ENCODE data around the gene DNAJC7. TPM values are rescaled to one million over a fixed set of nuclear protein-coding genes. Genes with fewer than 3 reads are reported as not detected.

The DNAJC7 gene
- total RNA-seq, 3 donors from 2014 or later (not counting 1 experiment from before 2014, with no cell fraction given): 123 to 159 (median 149) TPM

DNA sequence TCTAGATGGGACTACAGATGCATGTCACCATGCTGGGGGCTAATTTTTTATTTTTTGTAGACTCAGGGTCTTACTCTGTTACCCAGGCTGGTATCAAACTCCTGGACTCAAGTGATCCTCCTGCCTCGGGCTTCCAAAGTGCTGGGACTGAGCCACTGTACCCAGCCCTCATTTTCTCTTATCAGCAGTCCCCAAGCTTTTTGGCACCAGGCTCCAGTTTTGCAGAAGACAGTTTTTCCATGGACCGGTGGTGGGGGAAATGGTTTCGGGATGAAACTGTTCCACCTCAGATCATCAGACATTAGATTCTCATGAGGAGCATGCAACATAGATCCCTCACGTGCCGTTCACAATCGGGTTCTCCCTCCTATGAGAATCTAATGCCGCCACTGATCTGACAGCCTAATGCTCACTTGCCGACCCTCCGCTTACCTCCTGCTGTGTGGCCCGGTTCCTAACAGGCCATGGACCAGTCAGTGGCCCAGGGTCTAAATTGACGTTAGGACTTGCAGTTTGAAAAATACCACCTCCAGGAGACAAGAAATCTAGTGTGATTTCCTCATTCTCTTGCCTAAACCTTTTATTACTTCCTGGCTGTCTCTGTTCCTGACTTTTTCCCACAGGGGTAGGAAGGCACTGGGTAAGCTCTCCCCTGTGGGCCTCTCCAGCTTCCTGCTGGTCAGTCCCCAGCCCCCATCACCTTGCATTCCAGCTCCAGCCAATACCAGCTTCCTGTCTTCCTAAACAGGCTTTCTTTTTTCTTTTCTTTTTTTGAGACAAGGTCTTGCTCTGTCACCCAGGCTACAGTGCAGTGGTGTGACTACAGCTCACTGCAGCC is 60.0 kb downstream of the DNAJC7 start:
- H3K27ac Mint-ChIP-seq: no peak overlapping the region
- no peaks in the 10 kb centered on the region for H3K4me1 ChIP-seq (ENCODE audit: control insufficient read depth, insufficient read depth, low read length)
- ATAC-seq: no peak

DNA sequence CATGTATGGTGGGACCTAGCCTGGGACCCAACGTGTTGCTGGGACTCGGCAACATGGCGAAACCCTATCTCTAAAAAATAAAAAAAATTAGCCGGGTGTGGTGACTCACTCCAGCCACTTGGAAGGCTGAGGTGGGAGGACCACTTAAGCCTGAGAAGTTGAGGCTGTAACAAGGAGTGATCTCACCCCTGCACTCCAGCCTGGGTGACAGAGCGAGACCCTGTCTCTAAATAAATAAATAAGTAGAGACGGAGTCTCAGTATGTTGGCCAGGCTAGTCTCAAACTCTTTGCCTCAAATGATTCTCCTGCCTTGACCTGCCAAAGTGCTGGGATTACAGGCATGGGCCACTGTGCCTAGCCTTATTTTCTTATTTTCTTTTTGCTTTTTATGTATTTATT is 60.7 kb downstream of the DNAJC7 start:
- Mint-ChIP-seq H3K4me1 (no peaks in the 10 kb centered on the region), H3K36me3 (no peaks in the 10 kb centered on the region), H3K27ac (no peak overlapping the region), H3K27me3 (ENCODE audit: low read depth in 2 of 2) (no peaks in the 10 kb centered on the region), H3K4me3 (no peak overlapping the region), H3K9me3 (no peaks in the 10 kb centered on the region)
- TF ChIP-seq, protein P1, sequence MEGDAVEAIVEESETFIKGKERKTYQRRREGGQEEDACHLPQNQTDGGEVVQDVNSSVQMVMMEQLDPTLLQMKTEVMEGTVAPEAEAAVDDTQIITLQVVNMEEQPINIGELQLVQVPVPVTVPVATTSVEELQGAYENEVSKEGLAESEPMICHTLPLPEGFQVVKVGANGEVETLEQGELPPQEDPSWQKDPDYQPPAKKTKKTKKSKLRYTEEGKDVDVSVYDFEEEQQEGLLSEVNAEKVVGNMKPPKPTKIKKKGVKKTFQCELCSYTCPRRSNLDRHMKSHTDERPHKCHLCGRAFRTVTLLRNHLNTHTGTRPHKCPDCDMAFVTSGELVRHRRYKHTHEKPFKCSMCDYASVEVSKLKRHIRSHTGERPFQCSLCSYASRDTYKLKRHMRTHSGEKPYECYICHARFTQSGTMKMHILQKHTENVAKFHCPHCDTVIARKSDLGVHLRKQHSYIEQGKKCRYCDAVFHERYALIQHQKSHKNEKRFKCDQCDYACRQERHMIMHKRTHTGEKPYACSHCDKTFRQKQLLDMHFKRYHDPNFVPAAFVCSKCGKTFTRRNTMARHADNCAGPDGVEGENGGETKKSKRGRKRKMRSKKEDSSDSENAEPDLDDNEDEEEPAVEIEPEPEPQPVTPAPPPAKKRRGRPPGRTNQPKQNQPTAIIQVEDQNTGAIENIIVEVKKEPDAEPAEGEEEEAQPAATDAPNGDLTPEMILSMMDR (IDR thresholded peaks at IDR 0.05): no peak
- Histone ChIP-seq H3K27ac (ENCODE audit: low read length) (no peak overlapping the region), H3K27me3 (ENCODE audit: control insufficient read depth, insufficient read depth, low read length) (no peaks in the 10 kb centered on the region), H3K4me1 (ENCODE audit: control insufficient read depth, insufficient read depth, low read length) (no peaks in the 10 kb centered on the region), H3K4me3 (ENCODE audit: low read length) (no peak overlapping the region), H3K9me3 (ENCODE audit: control insufficient read depth, insufficient read depth, low read length) (no peaks in the 10 kb centered on the region), H3K36me3 (ENCODE audit: control insufficient read depth, insufficient read depth, low read length) (no peaks in the 10 kb centered on the region)
- intact Hi-C loops (cut with micrococcal nuclease): no loop called here
- no peak for DNase-seq
- ATAC-seq: no peak
- WGBS (ENCODE audit: insufficient coverage): 96% methylated on average over 5 of the region's 6 CpGs

More for the DNA sequence above, 60.0 kb downstream of the DNAJC7 start:
- no peak for DNase-seq
- no peak overlapping the region for H3K4me3 Mint-ChIP-seq
- H3K4me1 Mint-ChIP-seq: no peaks in the 10 kb centered on the region
- no peaks in the 10 kb centered on the region for H3K9me3 ChIP-seq (ENCODE audit: control insufficient read depth, insufficient read depth, low read length)
- no peaks in the 10 kb centered on the region for H3K36me3 Mint-ChIP-seq
- intact Hi-C loops (cut with micrococcal nuclease): no loop called here
- H3K9me3 Mint-ChIP-seq: no peaks in the 10 kb centered on the region
- H3K27ac ChIP-seq (ENCODE audit: low read length): no peak overlapping the region
- no peaks in the 10 kb centered on the region for H3K36me3 ChIP-seq (ENCODE audit: control insufficient read depth, insufficient read depth, low read length)
- no peak overlapping the region for H3K4me3 ChIP-seq (ENCODE audit: low read length)
- no peaks in the 10 kb centered on the region for H3K27me3 ChIP-seq (ENCODE audit: control insufficient read depth, insufficient read depth, low read length)
- WGBS (ENCODE audit: insufficient coverage): 71% methylated on average over 11 of the region's 11 CpGs
- H3K27me3 Mint-ChIP-seq (ENCODE audit: low read depth in 2 of 2): no peaks in the 10 kb centered on the region
- TF ChIP-seq, protein P1 (IDR thresholded peaks at IDR 0.05): no peak

DNA sequence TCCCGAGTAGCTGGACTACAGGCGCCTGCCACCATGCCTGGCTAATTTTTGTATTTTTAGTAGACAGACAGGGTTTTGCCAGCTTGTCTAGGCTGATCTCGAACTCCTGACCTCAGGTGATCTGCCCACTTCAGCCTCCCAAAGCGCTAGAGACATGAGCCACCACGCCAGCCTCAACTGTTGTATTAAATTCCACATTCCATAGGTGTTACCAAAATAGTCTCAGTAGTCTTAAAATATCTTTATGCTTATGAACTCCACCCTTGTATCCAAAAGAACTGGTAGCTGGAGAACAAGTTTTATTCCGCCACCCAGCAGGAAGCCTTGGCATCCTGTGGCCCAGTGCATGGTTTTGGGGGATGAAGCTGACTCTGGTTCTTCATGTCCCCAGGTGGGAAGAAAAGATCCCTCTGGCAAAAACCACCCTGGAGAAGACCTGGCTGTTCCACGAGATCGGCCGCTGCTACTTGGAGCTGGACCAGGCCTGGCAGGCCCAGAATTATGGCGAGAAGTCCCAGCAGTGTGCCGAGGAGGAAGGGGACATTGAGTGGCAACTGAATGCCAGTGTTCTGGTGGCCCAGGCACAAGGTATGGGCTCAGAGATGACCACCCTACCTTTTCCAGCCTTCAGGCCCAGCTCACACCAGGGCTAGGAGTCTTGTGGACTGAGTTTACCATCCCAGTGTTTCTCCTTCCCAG is 68.3 kb downstream of the DNAJC7 start:
- no peak overlapping the region for H3K4me3 ChIP-seq (ENCODE audit: low read length)
- H3K27me3 Mint-ChIP-seq (ENCODE audit: low read depth in 2 of 2): no peaks in the 10 kb centered on the region
- intact Hi-C loops (cut with micrococcal nuclease): no loop called here
- H3K4me1 ChIP-seq (ENCODE audit: control insufficient read depth, insufficient read depth, low read length): no peaks in the 10 kb centered on the region
- 87% methylated on average over 11 of the region's 11 CpGs for WGBS (ENCODE audit: insufficient coverage)
- H3K27me3 ChIP-seq (ENCODE audit: control insufficient read depth, insufficient read depth, low read length): no peaks in the 10 kb centered on the region
- no peaks in the 10 kb centered on the region for H3K36me3 ChIP-seq (ENCODE audit: control insufficient read depth, insufficient read depth, low read length)
- no peaks in the 10 kb centered on the region for H3K9me3 Mint-ChIP-seq
- no peaks in the 10 kb centered on the region for H3K4me1 Mint-ChIP-seq
- TF ChIP-seq, protein P1 (IDR thresholded peaks at IDR 0.05): no peak
- no peaks in the 10 kb centered on the region for H3K9me3 ChIP-seq (ENCODE audit: control insufficient read depth, insufficient read depth, low read length)
- DNase-seq (no peak), ATAC-seq (no peak)
- H3K27ac ChIP-seq (ENCODE audit: low read length): no peak overlapping the region
- no peak overlapping the region for H3K27ac Mint-ChIP-seq
- no peak overlapping the region for H3K4me3 Mint-ChIP-seq
- no peaks in the 10 kb centered on the region for H3K36me3 Mint-ChIP-seq

All from natural killer cell (primary cell).